Tibial nerve (tissue), 3 donors: Measurements from ENCODE around the gene TECPR1.

Experiments
- POLR2A ChIP-seq, 2 donors: fragments of 450-650 bp; IDR thresholded peaks; one replicate each; pipeline ENCODE4 v1.6.1; 2017; ENCODE audit warnings: antibody characterized with exemption in 2 of 2, mild to moderate bottlenecking in 2 of 2, moderate library complexity in 2 of 2
- TF ChIP-seq, protein P1 (sequence below), 5 experiments: fragments of 200-600 bp in 3 of 5; fragments of 450-650 bp in 2 of 5; sonication (generic) in 3 of 5; IDR thresholded peaks; one replicate each; pipeline ENCODE4 v1.5.1; 2016 to 2019; ENCODE audit warnings: antibody characterized with exemption in 5 of 5, mild to moderate bottlenecking in 3 of 5, moderate library complexity in 2 of 5

DNA sequence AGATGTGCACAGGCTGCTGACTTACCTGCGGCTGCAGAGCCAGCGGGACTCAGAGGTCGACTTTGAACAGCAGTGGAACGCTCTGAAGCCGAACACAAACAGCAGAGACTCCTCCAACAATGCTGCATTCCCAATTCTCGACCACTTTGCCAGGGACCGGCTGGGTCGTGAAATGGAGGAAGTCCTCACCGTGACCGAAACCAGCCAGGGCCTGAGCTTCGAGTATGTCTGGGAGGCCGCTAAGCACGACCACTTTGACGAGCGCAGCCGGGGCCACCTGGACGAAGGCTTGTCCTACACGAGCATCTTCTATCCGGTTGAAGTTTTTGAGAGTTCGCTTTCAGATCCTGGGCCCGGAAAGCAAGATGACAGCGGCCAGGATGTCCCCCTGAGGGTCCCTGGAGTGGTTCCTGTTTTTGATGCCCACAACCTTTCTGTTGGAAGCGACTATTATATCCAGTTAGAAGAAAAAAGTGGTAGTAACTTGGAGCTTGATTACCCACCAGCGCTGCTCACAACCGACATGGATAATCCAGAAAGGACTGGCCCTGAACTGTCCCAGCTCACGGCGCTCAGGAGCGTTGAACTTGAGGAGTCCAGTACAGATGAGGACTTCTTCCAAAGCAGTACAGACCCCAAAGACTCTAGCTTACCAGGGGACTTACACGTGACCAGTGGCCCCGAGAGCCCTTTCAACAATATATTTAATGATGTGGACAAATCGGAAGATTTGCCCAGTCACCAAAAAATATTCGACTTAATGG is 60.2 kb downstream of the TECPR1 start:
- TF ChIP-seq, protein P1, sequence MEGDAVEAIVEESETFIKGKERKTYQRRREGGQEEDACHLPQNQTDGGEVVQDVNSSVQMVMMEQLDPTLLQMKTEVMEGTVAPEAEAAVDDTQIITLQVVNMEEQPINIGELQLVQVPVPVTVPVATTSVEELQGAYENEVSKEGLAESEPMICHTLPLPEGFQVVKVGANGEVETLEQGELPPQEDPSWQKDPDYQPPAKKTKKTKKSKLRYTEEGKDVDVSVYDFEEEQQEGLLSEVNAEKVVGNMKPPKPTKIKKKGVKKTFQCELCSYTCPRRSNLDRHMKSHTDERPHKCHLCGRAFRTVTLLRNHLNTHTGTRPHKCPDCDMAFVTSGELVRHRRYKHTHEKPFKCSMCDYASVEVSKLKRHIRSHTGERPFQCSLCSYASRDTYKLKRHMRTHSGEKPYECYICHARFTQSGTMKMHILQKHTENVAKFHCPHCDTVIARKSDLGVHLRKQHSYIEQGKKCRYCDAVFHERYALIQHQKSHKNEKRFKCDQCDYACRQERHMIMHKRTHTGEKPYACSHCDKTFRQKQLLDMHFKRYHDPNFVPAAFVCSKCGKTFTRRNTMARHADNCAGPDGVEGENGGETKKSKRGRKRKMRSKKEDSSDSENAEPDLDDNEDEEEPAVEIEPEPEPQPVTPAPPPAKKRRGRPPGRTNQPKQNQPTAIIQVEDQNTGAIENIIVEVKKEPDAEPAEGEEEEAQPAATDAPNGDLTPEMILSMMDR (IDR thresholded peaks at IDR 0.05): no peak
- TF ChIP-seq POLR2A (IDR thresholded peaks at IDR 0.05): no peak
